ENCODE measurements around the gene SUN1.
"Not testable (repeated sequence)": the region's sequence is repeated elsewhere in the genome, so short reads cannot be mapped to it uniquely, and the experiment has no call there.

The SUN1 gene

DNA sequence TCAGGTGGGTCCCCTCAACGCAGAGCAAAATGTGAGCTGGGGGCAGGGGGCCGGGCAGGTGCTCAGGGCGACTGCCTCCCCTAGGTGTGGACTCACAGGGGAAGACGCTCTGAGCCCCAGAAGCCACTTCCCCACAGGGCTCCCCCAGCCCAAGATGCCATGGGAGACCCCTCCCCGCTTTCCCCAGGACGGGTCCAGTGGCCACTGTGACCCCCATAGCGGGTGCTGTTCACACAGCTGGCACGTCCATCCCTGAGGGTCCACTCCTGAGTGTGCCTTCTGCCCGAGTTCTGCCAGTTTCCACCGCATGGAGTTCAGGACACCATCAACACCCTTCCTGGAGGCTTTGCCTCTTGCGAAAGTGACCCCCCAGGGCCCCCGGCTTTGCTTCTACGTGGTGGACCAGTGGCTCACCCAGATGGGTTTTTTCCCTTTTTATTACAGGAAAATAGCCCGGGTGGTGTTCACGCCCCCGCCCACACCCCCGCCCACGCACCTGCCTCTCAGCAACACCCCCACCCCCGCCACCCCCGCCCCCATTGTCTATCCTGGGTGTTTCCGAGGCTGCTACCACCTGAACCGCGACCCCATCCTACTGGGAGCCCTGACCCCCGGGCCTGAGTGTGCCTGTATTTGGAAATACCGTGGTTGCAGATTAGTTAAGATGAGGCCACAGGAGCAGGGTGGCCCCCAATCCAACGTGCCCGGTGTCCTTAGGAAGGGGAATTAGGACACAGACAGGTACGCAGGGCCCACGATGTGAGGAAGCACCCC, 90.2 kb downstream of the SUN1 start:
- DNase-seq (ENCODE audit: extremely low read depth, low read depth), result no peak
- TF ChIP-seq, protein P1, sequence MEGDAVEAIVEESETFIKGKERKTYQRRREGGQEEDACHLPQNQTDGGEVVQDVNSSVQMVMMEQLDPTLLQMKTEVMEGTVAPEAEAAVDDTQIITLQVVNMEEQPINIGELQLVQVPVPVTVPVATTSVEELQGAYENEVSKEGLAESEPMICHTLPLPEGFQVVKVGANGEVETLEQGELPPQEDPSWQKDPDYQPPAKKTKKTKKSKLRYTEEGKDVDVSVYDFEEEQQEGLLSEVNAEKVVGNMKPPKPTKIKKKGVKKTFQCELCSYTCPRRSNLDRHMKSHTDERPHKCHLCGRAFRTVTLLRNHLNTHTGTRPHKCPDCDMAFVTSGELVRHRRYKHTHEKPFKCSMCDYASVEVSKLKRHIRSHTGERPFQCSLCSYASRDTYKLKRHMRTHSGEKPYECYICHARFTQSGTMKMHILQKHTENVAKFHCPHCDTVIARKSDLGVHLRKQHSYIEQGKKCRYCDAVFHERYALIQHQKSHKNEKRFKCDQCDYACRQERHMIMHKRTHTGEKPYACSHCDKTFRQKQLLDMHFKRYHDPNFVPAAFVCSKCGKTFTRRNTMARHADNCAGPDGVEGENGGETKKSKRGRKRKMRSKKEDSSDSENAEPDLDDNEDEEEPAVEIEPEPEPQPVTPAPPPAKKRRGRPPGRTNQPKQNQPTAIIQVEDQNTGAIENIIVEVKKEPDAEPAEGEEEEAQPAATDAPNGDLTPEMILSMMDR (IDR thresholded peaks at IDR 0.05; ENCODE audit: low read depth, low read length), result no peak

DNA sequence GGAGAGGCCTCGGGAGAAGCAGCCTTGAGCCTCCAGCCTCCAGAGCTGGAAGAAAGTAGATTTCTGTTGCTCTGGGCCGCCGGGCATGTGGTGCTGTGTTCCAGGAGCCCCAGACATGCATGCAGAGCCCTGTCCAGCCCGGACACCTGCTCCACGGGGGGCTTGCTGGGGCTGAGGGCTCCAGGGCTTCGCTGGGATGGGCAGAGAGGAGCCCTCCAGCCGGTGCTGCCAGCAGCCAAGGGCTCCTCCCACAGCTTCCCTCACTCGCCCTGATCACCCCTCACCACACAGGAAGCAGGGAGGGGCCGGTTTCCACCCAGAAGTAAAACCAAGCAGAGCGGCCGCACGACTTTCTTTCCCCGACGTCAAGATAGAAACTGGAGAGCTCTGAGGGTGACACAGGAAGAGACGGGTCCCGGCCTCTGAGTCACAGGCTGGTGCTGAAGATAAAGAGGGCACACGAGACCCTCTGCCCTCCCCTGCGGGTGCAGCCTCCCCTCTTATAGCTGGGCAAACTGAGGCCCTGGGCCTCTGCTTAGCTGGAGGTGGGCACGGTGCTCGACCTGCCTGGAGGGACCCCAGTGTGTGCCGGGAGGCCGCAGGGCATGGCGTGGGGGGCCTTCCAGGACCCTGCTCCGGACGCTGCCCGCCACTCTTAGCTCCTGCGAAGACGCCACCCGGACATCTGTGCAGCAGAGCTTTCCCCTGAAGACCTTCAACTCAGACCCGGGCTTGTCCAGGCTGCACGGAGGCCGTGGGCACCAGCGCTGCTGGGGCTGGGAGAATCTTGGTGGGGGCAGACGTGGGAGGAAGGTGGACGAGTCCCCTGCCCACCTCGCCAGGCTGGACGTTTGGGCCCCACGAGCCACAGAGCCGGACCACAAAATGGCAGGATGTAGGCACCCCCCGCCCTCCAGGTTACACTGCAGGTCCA, 91.1 kb downstream of the SUN1 start:
- TF ChIP-seq, protein P1 (IDR thresholded peaks at IDR 0.05; ENCODE audit: low read depth, low read length), result no peak
- no peak for DNase-seq (ENCODE audit: extremely low read depth, low read depth)

DNA sequence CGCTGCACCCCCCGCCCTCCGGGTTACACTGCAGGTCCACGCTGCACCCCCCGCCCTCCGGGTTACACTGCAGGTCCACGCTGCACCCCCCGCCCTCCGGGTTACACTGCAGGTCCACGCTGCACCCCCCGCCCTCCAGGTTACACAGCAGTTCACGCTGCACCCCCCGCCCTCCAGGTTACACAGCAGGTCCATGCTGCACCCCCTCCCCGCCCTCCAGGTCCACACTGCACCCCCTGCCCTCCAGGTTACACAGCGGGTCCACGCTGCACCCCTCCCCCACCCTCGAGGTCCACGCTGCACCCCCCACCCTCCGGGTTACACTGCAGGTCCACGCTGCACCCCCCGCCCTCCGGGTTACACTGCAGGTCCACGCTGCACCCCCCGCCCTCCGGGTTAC, 91.8 kb downstream of the SUN1 start:
- DNase-seq (ENCODE audit: extremely low read depth, low read depth), result not testable (repeated sequence)

All from AG09319 (cell line).